HTERT RPE-1 (cell line): ENCODE data around the gene DPP6.

Experiments
- in situ Hi-C: fragments of 300-500 bp; cut with MboI; formaldehyde crosslinking; loops from 4 replicates; pipeline ENCODE4 v1.14.3; 2020; ENCODE audit warnings: low sequenced_read_pairs

Gene DPP6

DNA sequence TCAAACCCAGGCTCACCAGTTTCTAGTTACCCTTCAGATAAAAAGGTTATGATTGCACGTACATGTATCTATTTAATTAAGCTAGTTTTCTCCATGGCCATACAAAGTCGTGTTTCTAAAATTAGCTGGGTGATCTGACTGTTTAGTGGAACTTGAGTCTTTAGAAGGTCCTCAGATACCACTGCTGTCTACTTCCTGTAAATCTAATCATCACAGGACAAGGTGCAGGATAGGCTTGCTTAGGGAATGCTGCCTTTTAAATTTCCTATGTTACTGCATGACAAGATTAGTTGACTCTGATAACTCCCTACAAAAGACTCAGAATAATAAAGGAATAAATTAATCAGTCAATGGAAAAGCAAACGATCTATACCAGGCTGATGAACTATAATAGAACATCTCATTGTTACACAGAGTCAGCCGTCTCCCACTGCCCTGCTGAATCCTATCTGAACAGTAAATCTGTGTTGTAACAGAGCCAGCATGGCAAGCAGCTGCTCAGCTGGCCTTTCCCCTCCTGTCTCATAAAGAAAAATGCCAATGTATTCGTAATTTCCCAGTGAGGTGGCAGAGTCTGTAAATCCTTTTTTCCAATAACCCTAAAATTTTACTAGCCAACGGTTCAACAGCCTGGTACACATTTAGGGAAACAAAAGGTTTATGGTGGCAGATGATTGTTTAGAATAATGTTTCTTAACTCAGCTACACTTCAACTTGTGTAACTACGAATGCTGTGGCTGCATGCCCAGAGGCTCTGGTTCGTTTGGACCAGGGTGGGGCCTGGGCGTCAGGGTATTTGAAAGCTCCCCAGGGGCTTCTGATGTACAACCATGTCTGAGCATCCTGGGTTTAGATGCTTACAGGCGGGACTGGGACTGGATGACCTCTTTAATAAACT is 632.7 kb downstream of the DPP6 start:
- in situ Hi-C loops: no loop called here

- in situ Hi-C loops: no loop called here
These were observed 633.3 kb downstream of the DPP6 start for GRCh38 chr7:154685564-154685901.

GRCh38 chr7:154686305-154686704 is 634.1 kb downstream of the DPP6 start:
- in situ Hi-C loops: no loop called here

DNA sequence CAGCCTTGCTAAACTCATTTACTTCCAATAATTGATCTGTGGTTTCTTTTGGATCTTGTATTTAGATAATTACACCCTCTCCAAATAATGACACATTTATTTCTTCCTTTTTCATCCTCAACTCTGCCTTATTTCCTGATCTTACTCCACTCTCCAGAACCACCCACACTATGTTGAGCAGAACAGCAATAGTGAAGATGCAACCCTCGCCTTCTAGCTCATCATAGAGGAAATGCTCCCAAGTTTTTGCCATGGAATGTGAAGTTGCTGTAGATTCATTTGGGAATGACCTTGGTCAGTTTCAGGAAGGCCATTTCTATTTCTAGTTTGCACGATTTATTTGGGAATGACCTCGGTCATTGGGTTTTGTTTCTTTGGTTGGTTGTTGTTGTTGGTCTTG is 636.8 kb downstream of the DPP6 start:
- in situ Hi-C loops: no loop called here

- in situ Hi-C loops: no loop called here
These were observed 638.2 kb downstream of the DPP6 start for GRCh38 chr7:154690411-154690810.

DNA sequence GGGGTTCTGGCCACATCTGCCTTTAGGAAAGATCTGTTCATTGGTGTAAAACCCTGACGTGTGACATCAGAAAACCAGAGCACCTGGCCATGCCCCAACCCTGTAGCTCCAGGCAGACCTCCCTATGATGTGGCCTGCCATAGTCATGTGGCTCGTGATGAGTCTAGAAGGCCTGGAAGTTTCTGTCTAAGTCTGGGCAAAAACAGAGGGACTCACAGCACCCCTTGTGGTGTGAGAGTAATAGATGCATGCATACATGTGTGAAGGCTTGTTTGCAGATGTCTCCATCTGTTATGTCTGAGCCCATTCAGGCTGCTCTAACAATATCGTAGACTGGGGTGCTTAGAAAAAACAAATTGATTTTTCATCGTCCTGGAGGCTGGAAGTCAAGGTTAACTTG is 641.5 kb downstream of the DPP6 start:
- in situ Hi-C loops: no loop called here

GRCh38 chr7:154695836-154696235 is 643.6 kb downstream of the DPP6 start:
- in situ Hi-C loops: no loop called here

DNA sequence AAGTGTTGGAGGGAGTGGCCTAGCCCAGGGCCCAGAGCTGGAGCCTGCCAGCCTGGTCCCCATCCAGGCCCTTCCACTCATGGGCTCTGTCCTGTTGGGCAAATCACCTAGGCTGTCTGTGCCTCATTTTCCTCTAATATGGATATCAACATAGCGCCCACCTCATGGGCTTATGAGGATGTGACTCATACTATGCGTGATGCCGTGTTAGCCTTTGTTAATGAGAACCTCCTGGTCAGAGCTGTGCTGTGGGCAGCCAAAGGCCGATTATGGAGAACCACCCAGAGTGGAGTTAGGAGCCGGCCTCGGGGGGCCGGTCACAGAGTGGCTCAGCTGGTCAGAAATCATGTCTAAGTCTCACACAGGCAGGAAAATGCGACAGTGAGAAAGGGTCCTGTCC is 644.4 kb downstream of the DPP6 start:
- in situ Hi-C loops: no loop called here

DNA sequence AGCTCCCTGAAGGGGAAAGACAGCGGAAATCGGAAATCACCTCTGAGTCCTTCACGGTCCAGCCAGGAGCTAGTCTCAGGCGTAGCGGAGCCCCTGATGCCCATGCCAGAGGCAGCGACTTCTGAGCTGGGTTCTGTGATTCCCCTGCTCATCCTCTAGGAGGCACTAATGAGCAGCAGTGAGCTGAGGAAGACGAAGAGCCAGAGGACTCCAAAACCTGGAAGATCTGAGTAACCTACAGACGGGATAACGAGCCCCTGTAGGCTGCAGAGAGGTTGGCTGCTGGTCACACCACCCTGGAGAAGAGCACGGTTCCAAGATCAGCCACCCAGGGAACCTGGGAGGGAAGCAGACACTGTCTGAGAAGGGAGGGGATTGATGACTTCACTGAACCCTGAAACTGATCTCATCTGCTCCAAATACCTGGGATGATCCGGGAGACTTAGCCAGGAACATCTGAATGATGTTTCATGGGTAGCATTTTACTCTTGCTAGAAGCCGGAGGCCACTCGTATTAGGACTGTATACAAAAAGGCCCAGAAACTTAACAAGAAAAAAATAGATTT is 646.6 kb downstream of the DPP6 start:
- in situ Hi-C loops: no loop called here

GRCh38 chr7:154699417-154699816 is 647.2 kb downstream of the DPP6 start:
- in situ Hi-C loops: no loop called here

DNA sequence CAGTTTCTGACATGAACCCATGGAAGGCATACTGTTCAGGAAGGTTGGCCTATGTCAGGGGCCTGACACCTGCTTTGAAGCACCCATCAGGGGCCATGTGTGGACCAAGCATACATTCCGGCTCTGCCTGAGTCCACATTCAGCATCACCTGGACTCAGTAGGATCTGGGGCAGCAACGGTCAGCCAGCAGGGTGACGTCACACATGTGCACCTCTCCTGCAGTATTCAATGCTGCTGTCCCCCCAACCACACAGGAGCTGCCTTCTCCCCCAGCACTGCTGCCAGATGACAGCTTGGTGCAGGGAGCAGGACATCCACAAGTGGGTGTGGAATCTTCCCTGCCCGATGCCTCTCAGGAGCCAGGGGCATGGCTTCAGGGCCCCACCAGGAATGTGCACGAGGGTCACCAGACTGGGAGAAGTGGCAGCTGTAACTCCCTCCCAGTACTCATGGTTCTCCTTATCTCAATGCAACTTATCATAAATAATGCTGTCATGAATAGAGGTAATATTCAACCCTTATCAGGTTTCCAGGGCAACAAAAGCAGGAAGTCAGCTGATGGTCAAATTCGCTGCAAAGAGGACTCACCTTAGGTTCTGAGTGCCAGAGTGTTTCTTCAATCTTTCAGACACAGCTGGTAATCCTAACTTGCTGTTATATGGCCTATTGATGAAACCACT is 657.8 kb downstream of the DPP6 start:
- in situ Hi-C loops: no loop called here

DNA sequence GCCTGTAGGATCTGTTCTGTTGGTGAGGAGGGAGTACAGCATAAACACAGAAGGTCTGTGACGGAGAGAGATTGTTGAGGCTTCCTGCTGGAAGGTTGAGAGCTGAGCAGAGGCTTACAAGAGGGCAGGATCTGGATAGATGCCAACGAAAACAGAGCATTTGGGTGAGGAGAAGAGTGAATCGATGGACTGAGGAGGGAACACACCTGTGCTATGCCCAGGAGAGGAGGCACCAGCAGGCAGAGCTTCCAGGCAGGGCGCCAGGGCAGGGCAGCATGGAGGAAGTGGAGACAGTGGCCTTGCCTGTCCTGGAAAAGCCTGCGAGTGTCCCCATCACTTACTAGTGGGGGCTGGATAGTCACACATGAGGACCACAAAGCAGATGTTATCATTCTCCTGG is 667.8 kb downstream of the DPP6 start:
- in situ Hi-C loops: no loop called here

GRCh38 chr7:154721086-154721485 is 668.9 kb downstream of the DPP6 start:
- in situ Hi-C loops: no loop called here

DNA sequence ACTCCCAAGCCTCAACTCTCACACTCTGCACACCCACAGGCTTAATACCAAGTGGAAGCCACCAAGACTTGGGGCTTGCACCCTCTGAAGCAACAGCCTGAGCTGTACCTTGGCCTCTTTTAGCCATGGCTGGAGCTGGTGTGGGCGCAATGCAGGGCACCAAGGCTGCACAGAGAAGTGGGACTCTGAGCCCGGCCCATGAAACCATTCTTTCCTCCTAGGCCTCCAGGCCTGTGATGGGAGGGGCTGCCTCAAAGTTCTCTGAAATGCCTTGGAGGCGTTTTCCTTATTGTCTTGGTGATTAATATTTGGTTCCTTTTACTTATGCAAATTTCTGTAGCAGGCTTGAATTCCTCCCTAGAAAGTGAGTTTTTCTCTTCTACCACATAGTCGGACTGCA is 674.2 kb downstream of the DPP6 start:
- in situ Hi-C loops: no loop called here

GRCh38 chr7:154729056-154729455 is 676.9 kb downstream of the DPP6 start:
- in situ Hi-C loops: no loop called here

- in situ Hi-C loops: no loop called here
These were observed 683.6 kb downstream of the DPP6 start for GRCh38 chr7:154735766-154736165.

GRCh38 chr7:154736389-154736788 is 684.2 kb downstream of the DPP6 start:
- in situ Hi-C loops: no loop called here

GRCh38 chr7:154738216-154738615 is 686.0 kb downstream of the DPP6 start:
- in situ Hi-C loops: no loop called here

DNA sequence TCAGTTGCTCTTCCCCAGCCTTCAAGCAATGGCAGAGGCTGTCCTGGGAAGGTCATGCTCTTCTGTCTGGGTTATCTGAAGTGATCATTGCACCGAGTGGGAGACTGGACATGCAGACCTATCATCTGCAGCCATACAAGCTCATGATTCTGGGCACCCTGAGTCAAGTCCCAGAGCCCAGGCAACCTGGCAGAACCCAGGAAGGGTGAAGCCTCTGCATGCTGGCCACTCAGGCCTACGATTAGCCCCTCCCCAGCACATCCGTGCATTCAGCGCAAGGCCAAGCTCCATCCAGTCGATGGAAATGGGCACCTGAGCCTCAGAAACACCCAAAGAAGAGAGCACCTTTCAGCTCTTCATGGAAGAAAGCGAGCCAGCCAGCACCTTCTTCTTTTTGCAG is 688.9 kb downstream of the DPP6 start:
- in situ Hi-C loops: no loop called here

GRCh38 chr7:154743206-154743605 is 691.0 kb downstream of the DPP6 start:
- in situ Hi-C loops: no loop called here

- in situ Hi-C loops: no loop called here
These were observed 692.2 kb downstream of the DPP6 start for GRCh38 chr7:154744256-154744860.

DNA sequence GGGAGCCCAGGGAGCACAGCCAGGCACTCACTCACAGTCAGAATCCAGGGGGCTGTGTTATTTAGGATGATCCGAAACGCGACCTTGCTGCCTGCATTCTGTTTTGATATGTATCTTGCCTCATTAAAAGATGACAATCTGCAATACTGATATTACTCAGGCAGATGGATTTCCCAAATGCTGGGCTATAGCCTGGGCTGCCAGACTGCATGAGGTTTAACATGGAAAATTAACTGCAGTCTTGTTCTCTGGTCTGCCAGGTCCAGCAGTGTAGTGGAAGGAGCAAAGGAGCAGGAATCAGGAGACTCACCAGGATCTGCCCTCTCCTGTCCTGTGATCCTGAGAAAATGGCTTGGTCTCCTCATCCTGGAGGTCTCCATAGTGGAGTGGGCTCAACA is 692.7 kb downstream of the DPP6 start:
- in situ Hi-C loops: no loop called here
